Kidney epithelial cell (primary cell): Measurements from ENCODE around the gene RUSC2. TPM values are rescaled to one million over a fixed set of nuclear protein-coding genes. Genes with fewer than 3 reads are reported as not detected.

Experiments used
- DNase-seq: peaks from one replicate; pipeline ENCODE4 v3.0.0-alpha.2; 2010; ENCODE audit warnings: low read depth
- H3K27me3 ChIP-seq: 2 replicates; pipeline ENCODE4 v1.6.0; 2011; ENCODE audit warnings: low read length; ENCODE audit not compliant: control insufficient read depth, insufficient read depth
- H3K36me3 ChIP-seq: 2 replicates; pipeline ENCODE4 v1.5.1; 2011; ENCODE audit warnings: low read length; ENCODE audit not compliant: control insufficient read depth, insufficient read depth
- H3K4me3 ChIP-seq: 2 replicates; pipeline ENCODE4 v1.5.1; 2011; ENCODE audit warnings: low read depth, mild to moderate bottlenecking, control low read depth, low read length
- CTCF ChIP-seq: IDR thresholded peaks from 2 replicates; pipeline ENCODE4 v1.5.1; 2011; ENCODE audit warnings: mild to moderate bottlenecking, moderate library complexity, low read length, control low read depth, inconsistent platforms; ENCODE audit not compliant: insufficient read depth, poor library complexity, severe bottlenecking
- total RNA-seq: library from RNA; depleted of rRNA; stranded (reverse); fragments of >200 nt; gene quantifications from 2 replicates; pipeline ENCODE4 v1.2.3, GENCODE V29; 2015

RUSC2 gene
- total RNA-seq, 1 donor from 2014 or later, result 29.6 TPM

DNA sequence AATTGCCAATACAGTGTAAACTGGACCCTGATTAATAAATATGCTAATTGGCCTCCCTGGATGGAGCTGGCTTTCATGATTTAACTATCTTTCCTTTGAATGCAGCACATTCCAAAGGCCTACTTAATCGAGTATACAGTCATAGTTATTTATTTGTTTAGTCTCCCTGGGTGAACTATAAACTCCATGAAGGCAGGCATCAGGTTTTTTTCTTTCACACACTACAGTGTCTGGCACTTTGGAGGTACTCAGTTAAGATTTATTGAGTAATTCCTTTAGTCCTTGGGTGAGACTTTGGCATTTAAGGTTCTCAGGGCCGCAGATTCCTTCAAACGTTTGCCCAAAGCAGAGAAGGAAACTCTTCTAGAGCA lies 20.5 kb downstream of the RUSC2 start:
- Histone ChIP-seq H3K27me3 (no peaks in the 10 kb centered on the region), H3K36me3 (no peaks in the 10 kb centered on the region), H3K4me3 (no peak overlapping the region)
- DNase-seq, result no peak
- TF ChIP-seq CTCF, result no peak

DNA sequence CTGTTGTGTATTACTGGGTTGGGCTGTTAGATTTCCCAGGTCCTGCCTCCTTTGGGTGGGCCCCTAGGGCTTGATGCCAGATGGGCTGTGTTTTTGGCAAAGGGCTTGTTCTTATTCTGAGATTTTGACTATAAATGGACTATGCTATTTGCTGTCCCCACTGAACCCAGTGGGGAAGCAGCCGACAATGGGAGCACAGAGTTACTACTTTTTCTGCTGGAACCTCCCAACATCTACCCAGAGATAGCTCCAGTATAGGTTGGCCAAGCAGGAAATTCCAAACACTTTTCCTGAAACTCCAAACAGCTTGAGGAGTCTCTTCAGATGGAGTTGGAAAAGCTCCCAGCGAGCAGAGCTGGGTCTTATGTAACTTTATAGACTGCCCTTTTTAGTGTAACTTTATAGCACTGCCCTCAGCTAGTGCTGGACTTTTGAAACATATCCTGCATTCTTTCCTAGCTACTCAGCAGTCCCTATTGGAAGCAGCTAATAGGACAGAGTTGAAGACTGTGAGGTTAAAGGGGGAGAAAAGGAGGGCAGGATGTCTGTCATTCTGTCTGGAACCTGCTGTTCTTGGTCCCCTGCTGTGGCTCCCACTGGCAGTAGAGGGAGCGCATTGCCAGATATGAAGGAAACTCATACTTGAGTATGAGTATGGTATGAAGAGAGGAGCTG lies 21.0 kb downstream of the RUSC2 start:
- no peaks in the 10 kb centered on the region for H3K36me3 ChIP-seq
- TF ChIP-seq CTCF, result peak; percentile 35
- no peaks in the 10 kb centered on the region for H3K27me3 ChIP-seq
- no peak overlapping the region for H3K4me3 ChIP-seq
- peak; percentile 67 for DNase-seq

- H3K4me3 ChIP-seq, result no peak overlapping the region
- H3K27me3 ChIP-seq, result no peaks in the 10 kb centered on the region
- no peak for DNase-seq
- no peaks in the 10 kb centered on the region for H3K36me3 ChIP-seq
- TF ChIP-seq CTCF, result no peak
These were observed 21.5 kb downstream of the RUSC2 start for GRCh38 chr9:35511453-35511852.

- Histone ChIP-seq H3K27me3 (no peaks in the 10 kb centered on the region), H3K4me3 (no peak overlapping the region), H3K36me3 (no peaks in the 10 kb centered on the region)
- DNase-seq, result no peak
- TF ChIP-seq CTCF, result no peak
These were observed 25.9 kb downstream of the RUSC2 start for GRCh38 chr9:35515766-35516165.

DNA sequence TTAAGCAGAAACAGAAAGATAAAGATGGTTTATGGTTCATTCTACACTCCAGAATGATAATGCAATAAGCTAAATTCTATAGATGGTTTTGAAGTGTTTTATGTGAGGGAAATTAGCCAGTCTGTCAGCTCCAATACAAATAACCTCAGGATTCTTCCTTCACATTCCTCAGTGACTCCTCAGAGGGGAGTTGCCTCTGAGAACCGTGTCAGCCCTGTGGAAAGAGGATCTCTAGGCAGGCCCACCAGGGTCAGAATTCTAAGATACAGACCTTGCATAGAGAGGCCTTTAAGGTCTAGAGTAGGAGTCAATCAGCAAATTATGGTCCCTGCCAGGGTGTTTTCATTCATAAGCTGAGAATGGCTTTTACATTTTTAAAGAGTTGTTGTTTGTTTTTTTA lies 26.6 kb downstream of the RUSC2 start:
- no peaks in the 10 kb centered on the region for H3K27me3 ChIP-seq
- TF ChIP-seq CTCF, result no peak
- H3K36me3 ChIP-seq, result no peaks in the 10 kb centered on the region
- peak; percentile 64 for DNase-seq
- no peak overlapping the region for H3K4me3 ChIP-seq

- Histone ChIP-seq H3K36me3 (no peaks in the 10 kb centered on the region), H3K4me3 (no peak overlapping the region), H3K27me3 (no peaks in the 10 kb centered on the region)
- no peak for DNase-seq
- no peak for TF ChIP-seq CTCF
These were observed 27.2 kb downstream of the RUSC2 start for GRCh38 chr9:35517131-35517530.
